ENCODE data around the gene TPP1. TPM values are rescaled to one million over a fixed set of nuclear protein-coding genes. Genes with fewer than 3 reads are reported as not detected.
A peak's percentile ranks its signal among the peaks of the same experiment; 100 is the strongest.

The TPP1 gene
- total and polyA plus RNA-seq, 9 of the 15 experiments (the other 6 are each of a cell fraction or from before 2014, with no cell fraction given), result 7.5 to 75.8 (median 15.7) TPM

GRCh38 chr11:6606471-6607189 is 12.6 kb downstream of the TPP1 start (continued):
- TF ChIP-seq ATF1 (CRISPR knock-in tag; IDR thresholded peaks at IDR 0.05) (no peak), ATF1 (tag; IDR thresholded peaks at IDR 0.05) (peak; percentile 41; the same call in 1 of the 2 replicates), DLX4 (CRISPR knock-in tag; IDR thresholded peaks at IDR 0.05) (no peak), TEAD4 (IDR thresholded peaks at IDR 0.05; ENCODE audit: low read length) (peak; percentile 72), TEAD4 (CRISPR knock-in tag; IDR thresholded peaks at IDR 0.05; ENCODE audit: borderline replicate concordance) (no peak), ZNF644 (tag; IDR thresholded peaks at IDR 0.05; ENCODE audit: low read depth) (no peak), ELF1 (tag; IDR thresholded peaks at IDR 0.05) (peak; percentile 68; the same call in 1 of the 2 replicates), ZNF778 (CRISPR knock-in tag; IDR thresholded peaks at IDR 0.05) (no peak), ZBTB7A (IDR thresholded peaks at IDR 0.05; ENCODE audit: borderline replicate concordance, control insufficient read depth, low read depth, low read length) (no peak; the same call in 1 of the 2 replicates), ZFP1 (CRISPR knock-in tag; IDR thresholded peaks at IDR 0.05) (no peak), MED1 (CRISPR knock-in tag; IDR thresholded peaks at IDR 0.05; ENCODE audit: borderline replicate concordance) (no peak), ZNF24 (IDR thresholded peaks at IDR 0.05) (peak; percentile 10; the same call in 1 of the 2 replicates), CREB5 (CRISPR knock-in tag; IDR thresholded peaks at IDR 0.05) (no peak), ZNF134 (CRISPR knock-in tag; conservative IDR thresholded peaks at IDR 0.05) (0 out of 2 replicates have a peak, but pooled peaks have one; percentile 19), PRMT5 (CRISPR knock-in tag; IDR thresholded peaks at IDR 0.05) (no peak), ERF (CRISPR knock-in tag; IDR thresholded peaks at IDR 0.05) (no peak), CREBBP (IDR thresholded peaks at IDR 0.05; ENCODE audit: low read depth, low read length) (no peak)
- TF ChIP-seq, protein P1, sequence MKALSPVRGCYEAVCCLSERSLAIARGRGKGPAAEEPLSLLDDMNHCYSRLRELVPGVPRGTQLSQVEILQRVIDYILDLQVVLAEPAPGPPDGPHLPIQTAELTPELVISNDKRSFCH (CRISPR knock-in tag; IDR thresholded peaks at IDR 0.05), result no peak
- TF ChIP-seq, protein P1 (tag; IDR thresholded peaks at IDR 0.05), result 0 out of 2 replicates have a peak, but pooled peaks have one; percentile 22

Measured in K562 (cell line).